Superior temporal gyrus (tissue), 1 donor: Measurements from ENCODE around the gene SSTR3.

Source experiments
- DNase-seq: peaks from one replicate; pipeline ENCODE4 v3.0.0-alpha.2; 2016; ENCODE audit errors: extremely low spot score

Gene SSTR3

DNA sequence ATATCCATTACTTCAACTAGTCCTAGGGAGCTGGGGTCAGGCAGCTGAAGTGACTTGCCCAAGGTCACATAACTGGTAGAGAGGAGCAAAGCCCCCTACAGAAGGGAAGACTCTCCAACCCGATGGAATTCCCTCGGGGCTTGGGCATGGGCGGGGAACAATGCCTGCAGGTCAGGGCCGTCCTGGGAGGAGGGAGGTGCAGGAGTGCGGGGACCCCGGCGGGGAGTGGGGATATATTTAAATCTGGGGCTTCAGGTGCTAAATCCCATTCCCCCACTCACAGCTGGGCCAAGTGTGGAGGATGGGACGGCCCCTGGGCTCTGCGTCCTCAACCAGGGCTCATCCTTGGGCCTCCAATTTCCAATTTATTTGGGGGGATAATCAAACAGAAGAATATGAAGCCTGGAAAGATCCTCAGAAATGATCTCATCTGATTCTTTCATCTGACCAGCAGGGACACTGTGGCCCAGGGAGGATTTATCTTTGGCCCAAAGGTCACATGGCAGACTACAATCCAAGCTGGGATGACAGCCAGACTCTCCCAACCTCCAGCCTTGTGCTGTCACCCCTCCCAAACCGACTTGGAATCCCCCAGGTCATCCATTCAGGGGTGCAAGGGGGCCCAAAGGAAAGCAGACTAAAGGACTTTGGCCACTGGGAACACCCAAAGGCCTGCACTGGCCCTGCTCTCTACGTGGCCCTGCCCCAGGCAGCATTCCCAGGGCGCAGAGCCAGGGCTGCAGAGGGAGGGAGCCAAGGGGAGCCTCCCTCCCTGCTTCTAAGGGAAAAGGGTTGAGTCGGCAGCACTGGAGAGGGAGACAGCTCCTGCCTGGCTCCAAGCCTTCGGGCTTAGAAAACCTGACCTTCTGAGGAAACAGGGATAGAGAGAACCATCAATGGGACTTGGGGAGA lies 15.5 kb downstream of the SSTR3 start:
- DNase-seq, result peak; percentile 59

- no peak for DNase-seq
Measured at GRCh38 chr22:37195921-37196320, 16.4 kb downstream of the SSTR3 start.

GRCh38 chr22:37194750-37195149 lies 17.5 kb downstream of the SSTR3 start:
- DNase-seq, result no peak

DNA sequence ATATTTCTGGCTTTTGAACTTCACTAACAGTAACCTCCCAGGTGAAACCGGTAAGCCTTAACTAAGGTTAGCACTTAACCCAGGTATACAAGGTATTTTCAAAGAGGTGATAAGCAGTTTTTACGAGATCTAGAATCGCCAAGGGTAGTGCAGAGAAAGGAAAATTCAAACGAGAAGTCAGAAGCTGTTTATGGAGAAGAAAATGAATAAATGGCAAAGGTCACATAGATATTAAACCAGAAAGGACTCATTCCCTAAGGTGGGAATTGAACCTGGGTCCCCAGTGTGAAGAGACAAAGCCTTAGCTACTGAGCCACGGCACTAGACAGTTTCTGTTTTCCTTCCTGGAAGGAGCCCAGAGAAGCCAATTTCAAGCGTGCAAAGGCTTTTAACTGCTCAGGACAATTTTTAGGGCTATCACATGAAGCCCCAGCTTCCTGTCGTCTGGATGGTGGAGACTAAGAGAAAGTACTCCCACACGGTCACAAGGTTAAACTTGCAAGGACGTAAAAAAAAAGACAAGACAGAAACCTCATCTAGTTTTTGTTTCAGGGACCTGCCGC lies 18.6 kb downstream of the SSTR3 start:
- DNase-seq, result no peak

DNA sequence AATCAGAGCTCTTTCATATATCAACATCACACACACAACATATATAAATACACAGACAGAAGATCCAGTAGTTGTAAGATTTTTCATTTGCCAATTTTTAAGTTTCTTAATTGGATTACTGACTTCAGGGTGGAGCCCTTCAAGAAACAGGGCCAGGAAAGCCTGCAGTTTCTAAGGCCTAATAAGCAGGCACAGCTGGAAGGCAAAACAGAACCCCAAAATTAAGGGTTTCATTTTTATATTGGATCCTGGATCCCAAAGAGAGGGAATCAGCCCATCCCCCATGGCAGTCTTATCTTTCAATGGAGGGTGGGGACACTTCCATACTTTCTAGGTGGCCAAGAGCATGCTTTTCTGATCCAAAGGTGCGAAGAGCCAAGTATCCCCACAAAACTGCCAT lies 19.5 kb downstream of the SSTR3 start:
- DNase-seq, result no peak

DNA sequence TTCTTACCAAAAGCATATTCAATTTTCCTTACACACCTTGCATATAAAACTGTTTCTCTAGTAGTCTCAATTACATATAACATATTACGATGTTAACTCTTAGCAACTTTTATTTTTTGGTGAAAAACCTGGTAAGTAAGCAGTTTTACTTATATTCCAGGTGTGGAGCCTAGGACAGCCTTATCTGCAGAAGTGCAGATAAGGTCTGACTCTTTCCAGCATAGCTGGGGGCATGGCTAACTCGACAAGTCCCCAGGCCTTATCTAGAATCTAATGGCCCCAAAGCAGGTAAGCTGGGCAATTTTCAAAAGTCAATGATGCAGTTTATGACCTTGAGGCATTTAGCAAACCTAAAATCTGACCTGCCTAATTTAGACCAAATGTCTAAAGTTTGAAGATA lies 20.1 kb downstream of the SSTR3 start:
- no peak for DNase-seq

DNA sequence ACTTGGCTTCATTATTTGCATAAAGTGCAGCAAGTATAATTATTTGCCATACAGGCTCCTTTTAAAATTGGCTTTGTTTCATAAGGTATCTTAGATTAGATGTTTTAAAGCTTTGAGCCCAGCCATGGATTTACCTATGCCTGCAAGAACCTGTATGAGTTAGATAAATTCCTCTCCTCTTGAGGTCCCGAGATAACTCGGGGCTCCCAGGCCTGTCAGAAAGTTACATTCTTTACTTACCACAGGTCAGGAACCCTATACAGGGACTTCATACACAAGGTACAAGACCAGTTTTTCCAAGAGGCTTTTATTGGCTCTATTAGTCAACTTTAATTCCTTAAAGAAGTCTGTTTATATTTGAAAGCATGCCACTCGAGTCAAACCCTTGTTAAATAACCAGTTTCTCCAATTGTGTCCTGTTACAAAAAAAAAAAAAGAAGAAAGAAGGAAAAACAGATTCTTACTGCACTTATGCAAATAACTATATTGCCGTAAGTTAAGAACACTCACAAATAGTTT lies 22.0 kb downstream of the SSTR3 start:
- no peak for DNase-seq

DNA sequence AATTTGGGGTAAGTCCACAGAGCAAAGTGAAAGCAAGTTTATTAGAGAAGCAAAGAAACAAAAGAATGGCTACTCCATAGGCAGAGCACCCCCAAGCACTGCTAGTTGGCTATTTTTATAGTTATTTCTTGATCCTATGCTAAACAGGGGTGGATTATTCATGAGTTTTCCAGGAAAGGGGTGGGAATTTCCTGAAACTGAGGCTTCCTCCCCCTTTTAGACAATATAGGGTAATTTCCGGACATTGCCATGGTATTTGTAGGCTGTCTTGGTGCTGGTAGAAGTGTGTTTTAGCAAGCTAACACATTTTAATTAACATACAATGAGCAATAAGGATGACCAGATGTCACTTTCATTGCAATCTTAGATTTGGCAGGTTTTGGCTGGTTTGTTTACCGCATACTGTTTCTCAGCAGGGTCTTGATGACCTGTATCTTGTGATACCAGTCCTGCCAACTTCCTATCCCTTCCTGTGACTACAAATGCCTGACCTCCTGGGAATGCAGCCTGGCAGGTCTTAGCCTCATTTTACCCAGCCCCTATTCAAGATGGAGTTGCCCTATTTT lies 23.3 kb downstream of the SSTR3 start:
- DNase-seq, result no peak

DNA sequence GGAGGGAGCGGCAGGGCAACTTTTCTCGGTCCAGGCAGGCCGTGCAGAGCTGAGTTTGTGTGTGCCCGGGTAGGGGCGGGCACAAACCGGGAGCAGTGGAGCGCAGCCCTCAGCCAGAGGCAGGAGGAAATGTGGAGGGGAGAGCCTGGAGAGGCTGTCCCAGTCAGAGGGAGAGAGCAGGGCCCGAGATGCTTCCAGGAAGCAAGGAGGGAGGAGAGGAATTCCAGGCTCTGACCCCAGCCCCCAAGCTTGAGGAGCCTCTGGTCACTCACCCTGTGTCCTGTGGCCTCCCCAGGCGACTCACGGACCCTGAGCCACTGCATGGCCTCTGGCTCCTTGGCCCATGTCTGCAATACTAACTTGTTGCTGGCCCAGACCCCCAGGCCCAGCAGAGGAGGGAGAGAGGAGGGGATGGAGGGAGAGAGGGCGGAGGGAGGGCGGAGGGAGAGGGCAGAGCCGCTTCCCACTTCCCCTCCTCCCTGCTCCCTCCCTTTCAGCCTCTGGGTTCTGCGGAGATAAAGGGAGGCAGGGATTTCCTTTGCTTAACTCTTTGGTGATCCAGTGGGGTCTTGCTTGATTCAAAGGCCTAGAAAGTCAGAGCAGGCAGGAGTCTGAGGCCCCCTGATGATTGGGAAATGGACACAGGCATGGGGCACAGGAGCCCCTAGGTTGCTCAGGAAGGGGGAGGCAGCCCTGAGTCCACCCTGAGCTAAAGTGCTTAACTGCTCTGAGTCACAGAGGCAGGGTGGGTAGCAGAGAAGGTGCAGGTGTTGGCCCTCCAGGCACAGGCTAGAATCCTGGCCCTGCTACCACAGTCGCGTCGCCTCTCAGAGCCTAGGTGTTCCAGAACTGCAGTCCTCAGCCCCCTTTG lies 24.2 kb downstream of the SSTR3 start, which contains the start of gene C1QTNF6:
C1QTNF6 (minus strand) TSS at position 357 of the 871 bp plus-strand sequence; CDS start at position 323, 34 bp downstream.
- no peak for DNase-seq

DNA sequence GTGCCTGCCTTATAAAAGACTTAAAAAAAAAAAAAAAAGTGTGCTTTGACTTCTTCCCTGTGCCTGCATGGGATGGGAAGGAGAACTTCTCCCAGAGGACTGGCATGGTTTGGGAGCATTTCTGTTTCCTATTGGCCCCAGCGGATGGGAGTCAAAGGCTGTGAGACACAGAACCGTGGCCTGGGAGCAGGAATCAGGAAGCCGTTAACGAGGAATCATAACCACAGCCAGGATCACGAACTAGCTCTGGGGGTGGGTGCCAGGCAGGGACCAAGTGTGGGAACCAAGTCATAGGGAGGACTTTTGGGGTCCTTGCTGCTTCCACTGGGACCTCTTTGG lies 24.8 kb downstream of the SSTR3 start:
- DNase-seq, result no peak

DNA sequence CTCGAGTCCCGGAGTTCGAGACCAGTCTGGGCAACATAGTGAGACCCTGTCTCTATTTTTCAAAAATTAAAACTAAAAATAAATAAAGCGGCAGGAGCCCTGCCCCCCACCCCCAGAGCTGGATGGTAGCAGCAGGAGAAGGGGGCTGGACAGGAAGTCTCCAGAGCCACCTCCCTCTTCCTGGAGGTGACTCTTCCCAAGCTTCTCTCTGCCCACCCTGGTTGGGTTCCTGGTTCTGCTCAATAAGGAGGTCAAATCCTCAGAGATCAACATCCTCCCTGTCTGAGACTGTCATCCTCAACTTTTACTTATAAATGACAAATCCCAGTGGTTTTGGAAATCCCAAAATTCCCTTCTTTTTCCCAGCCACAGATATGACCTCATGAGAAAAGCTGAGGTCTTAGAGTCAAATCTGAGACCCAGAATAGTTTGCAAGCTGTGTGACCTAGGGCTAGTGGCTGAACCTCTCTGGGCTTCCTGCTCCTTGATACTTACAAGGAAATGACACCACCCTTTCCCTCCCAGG lies 25.2 kb downstream of the SSTR3 start:
- DNase-seq, result no peak

GRCh38 chr22:37186228-37186996 lies 25.9 kb downstream of the SSTR3 start:
- peak; percentile 63 for DNase-seq

DNA sequence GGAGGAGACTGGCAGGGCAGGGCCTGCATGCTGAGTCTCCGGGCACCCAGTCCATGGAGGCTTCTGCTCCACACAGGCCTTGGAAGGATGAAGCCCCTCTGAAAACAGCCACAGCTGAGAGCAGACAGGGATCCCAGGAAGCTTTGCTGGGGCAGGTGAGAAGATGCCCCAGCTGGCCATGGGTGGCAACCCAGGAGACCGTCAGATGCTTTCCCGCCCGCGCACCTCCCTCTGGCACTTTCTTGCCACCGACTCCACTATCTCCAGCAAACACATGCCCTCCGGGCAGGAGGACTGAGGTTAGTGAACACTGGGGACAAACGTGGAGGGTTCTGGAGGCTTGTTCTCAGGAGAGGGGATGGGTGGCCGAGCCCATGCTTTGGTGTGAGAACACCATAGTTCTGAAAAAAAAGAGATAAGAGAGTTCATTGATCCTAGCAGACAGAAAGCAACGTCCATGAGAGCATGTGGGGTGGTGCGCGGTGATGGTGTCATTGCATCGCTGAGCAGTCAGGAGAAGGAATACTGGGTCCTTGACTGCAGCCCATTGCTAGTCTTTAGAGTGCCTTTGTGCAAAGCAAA lies 26.5 kb downstream of the SSTR3 start:
- DNase-seq, result no peak

GRCh38 chr22:37184816-37185541 lies 27.3 kb downstream of the SSTR3 start:
- no peak for DNase-seq

- DNase-seq, result no peak
Measured at GRCh38 chr22:37184380-37184755, 27.9 kb downstream of the SSTR3 start.

- DNase-seq, result no peak
Measured at GRCh38 chr22:37183432-37184379, 28.6 kb downstream of the SSTR3 start.

DNA sequence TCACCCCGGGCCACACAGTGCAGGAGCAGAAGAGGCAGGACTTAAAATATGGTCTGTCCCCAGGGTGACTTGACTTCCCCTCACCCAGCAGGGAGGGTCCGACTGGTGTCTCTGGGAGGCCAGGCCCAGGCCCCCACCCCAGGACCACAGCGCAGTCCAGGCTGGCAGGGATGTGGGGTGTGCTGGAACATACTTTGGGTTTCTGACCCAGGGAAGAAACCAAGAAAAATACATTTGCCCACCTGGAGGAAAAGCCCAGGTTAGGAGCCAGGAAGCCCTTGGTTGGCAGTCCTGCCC lies 29.4 kb downstream of the SSTR3 start:
- DNase-seq, result no peak

GRCh38 chr22:37182101-37182948 lies 30.0 kb downstream of the SSTR3 start:
- no peak for DNase-seq
